AG09319 (cell line): ENCODE results near the gene PC.
A peak's percentile ranks its signal among the peaks of the same experiment; 100 is the strongest.
"Not testable (repeated sequence)": the region's sequence is repeated elsewhere in the genome, so short reads cannot be mapped to it uniquely, and the experiment has no call there.

Experiments
- DNase-seq: peaks from one replicate; pipeline ENCODE4 v3.0.0-alpha.2; 2010; ENCODE audit warnings: low read depth; ENCODE audit errors: extremely low read depth
- TF ChIP-seq, protein P1 (sequence below): IDR thresholded peaks from 2 replicates; pipeline ENCODE4 v1.5.1; 2011; ENCODE audit warnings: low read depth, mild to moderate bottlenecking, inconsistent platforms, low read length, moderate library complexity

Gene PC, protein sequence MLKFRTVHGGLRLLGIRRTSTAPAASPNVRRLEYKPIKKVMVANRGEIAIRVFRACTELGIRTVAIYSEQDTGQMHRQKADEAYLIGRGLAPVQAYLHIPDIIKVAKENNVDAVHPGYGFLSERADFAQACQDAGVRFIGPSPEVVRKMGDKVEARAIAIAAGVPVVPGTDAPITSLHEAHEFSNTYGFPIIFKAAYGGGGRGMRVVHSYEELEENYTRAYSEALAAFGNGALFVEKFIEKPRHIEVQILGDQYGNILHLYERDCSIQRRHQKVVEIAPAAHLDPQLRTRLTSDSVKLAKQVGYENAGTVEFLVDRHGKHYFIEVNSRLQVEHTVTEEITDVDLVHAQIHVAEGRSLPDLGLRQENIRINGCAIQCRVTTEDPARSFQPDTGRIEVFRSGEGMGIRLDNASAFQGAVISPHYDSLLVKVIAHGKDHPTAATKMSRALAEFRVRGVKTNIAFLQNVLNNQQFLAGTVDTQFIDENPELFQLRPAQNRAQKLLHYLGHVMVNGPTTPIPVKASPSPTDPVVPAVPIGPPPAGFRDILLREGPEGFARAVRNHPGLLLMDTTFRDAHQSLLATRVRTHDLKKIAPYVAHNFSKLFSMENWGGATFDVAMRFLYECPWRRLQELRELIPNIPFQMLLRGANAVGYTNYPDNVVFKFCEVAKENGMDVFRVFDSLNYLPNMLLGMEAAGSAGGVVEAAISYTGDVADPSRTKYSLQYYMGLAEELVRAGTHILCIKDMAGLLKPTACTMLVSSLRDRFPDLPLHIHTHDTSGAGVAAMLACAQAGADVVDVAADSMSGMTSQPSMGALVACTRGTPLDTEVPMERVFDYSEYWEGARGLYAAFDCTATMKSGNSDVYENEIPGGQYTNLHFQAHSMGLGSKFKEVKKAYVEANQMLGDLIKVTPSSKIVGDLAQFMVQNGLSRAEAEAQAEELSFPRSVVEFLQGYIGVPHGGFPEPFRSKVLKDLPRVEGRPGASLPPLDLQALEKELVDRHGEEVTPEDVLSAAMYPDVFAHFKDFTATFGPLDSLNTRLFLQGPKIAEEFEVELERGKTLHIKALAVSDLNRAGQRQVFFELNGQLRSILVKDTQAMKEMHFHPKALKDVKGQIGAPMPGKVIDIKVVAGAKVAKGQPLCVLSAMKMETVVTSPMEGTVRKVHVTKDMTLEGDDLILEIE

DNA sequence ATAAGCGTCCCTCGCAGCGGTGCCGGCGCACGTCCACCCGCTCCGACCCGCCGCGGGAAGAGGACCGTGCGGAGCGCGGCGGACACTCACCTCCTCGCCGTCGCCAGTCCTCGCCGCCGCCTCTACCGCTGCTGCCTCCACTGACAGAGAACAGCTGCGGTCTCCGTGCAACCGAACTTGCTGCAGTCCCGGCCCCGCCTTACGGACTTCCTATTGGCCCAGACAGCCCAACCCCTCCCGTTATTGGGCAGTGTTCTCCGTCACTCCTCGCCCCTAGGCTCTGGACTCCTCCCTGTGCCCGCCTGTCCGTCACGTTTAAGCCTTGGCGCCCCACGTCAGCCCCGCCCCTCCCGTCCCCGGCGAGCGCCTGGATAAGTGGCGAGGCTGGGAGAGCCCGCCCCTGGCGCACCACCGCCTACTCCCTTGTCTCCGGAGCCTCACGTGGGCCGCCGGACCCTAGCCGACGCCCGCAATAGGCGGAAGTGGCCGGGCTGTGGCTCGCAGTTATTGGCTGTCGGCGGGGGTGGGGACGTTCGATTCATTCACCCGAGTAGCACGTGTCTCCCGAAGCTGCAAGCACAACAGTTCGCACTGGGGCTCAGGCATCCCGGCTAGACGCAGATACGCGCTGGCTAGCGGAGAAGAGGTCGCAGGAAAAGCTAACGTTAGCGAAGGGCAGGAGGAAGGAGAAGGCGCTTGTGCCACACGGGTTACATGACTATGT is at the start of gene PC:
Gene PC, minus strand, starts transcription at position 152 of the 724 bp plus-strand sequence. CDS start 86,224 bp downstream, outside the sequence.
- TF ChIP-seq, protein P1, sequence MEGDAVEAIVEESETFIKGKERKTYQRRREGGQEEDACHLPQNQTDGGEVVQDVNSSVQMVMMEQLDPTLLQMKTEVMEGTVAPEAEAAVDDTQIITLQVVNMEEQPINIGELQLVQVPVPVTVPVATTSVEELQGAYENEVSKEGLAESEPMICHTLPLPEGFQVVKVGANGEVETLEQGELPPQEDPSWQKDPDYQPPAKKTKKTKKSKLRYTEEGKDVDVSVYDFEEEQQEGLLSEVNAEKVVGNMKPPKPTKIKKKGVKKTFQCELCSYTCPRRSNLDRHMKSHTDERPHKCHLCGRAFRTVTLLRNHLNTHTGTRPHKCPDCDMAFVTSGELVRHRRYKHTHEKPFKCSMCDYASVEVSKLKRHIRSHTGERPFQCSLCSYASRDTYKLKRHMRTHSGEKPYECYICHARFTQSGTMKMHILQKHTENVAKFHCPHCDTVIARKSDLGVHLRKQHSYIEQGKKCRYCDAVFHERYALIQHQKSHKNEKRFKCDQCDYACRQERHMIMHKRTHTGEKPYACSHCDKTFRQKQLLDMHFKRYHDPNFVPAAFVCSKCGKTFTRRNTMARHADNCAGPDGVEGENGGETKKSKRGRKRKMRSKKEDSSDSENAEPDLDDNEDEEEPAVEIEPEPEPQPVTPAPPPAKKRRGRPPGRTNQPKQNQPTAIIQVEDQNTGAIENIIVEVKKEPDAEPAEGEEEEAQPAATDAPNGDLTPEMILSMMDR: no peak
- peak; percentile 99 for DNase-seq

DNA sequence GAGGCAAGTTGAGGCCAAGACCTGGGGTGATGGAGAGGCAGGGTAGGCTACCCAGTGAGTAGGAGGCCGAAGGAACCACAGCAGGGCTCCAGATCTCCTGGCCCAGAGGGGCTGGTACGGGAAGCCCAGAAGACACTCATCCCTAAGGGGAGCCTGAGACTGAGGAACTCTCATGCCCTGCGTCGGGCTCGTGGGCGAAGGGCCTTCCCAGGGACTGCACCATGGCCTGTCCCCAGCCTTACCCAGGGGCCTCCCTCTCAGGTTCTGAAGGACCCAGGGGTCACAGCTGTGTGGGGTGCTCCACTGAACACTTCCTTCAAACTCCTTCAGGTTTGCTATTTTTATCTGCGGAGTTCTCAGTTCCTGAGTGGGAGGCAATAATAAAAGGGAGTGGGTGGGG is 48.9 kb upstream of the PC start:
- TF ChIP-seq, protein P1: no peak
- no peak for DNase-seq

DNA sequence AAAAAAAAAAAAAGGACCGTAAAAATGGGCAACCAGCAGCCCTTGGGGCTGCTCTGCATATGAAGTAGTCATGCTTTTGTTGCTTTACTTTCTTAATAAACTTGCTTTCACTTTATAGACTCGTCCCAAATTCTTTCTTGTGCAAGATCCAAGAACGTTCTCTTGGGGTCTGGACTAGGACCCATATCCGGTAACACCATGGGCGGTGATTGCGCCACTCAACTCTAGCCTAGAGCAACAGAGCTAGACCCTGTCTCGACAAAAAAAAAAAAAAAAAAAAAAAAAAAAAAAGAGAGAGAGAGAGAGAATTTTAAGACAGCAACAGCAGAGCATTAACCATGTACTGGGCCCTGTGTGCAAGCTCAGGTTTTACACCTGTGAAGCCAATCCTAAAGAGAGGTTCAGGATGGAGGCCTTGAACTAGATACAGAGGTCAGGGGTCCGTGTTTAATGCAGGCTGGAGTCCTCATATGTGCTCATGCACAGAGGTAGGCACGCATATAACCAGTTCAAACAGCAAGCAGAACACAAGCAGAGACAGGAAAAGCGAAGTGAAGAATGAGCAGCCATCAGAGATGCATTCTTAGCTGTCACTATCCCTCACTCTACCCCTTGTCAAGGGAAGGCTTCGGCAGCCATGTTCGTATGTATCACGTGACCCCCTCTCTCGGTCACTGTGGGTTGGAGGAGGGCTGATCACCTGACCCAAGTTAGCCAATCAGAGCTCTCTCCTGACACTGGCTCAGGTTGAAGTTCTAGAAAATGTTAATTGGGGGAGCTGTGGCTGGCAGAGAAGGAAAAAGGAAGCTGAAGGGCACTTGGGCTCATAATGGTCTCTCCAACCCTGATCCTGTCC is 48.1 kb upstream of the PC start:
- no peak for DNase-seq

DNA sequence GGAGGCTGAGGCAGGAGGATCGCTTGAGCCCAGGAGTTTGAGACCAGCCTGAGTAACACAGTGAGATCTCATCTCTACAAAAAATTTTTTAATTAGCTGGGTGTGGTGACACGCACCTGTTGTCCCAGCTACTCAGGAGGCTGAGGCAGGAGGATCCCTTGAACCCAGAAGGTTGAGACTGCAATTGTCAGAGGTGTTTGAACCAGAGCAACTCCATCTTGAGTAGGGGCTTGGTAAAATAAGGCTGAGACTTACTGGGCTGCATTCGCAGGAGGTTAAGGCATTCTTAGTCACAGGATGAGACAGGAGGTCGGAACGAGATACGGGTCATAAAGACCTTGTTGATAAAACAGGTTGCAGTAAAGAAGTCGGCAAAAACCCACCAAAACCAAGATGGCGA is 47.0 kb upstream of the PC start:
- DNase-seq: not testable (repeated sequence)

More for the DNA sequence above, 48.1 kb upstream of the PC start:
- TF ChIP-seq, protein P1: no peak

DNA sequence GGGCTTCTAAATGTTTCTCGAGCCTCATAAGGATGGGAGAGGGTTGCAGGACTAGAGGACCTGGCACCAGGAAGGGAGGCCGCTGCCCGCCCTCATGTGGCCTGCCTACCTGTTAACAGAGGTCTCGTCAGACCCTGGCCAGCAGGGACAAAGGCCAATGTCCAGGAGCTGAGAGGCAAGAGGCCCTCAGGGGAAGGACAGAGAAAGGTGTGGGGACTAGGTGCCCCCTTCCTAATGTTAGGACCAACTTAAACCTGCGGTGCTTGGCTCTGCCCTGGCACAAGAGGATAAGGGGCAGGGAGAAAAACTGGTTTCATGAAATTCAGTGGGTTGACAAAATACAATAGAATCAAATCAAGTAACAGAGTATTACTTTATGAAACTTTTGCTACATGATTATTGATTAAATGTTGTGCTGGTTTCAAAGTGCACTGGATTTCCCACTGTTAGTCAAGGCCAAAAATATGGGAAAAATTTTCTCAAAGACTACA is 44.8 kb upstream of the PC start:
- no peak for DNase-seq
- TF ChIP-seq, protein P1: no peak

DNA sequence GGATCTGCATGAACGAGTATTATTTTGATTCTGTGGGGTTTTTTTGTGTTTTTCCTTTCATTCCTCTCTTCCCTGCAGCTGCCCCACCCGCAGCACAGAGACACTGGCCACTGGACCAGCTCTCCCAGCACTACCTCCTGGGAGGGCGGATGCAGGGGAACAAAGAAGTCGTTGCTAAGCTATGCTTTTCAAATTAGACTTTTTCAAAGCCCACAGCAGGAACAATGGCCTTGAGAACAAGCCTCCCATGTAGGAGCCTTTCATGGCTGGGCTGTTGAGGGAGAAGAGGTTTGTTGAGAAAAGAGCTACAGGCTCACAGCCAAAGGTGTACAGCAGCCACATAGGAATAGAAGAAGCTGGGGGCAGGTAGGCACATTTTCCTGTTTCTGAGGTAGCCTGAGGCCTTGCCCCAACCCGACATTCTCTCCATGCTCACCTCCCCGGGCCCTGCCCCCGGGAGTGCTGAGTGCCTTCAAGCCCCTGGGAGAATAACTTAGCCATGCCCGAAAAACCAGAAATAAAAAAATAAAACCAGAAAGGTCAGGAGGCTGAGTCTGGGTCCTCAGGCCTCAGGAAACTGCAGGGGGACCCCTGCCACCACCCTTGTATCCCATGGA is 44.2 kb upstream of the PC start:
- TF ChIP-seq, protein P1: no peak
- no peak for DNase-seq
